NCI-H146 (cell line): ENCODE data around the gene ADGRG3.

Source experiments
- DNase-seq: peaks from one replicate; lab custom pipeline; 2025; lab: John Stamatoyannopoulos, UW

Gene ADGRG3

DNA sequence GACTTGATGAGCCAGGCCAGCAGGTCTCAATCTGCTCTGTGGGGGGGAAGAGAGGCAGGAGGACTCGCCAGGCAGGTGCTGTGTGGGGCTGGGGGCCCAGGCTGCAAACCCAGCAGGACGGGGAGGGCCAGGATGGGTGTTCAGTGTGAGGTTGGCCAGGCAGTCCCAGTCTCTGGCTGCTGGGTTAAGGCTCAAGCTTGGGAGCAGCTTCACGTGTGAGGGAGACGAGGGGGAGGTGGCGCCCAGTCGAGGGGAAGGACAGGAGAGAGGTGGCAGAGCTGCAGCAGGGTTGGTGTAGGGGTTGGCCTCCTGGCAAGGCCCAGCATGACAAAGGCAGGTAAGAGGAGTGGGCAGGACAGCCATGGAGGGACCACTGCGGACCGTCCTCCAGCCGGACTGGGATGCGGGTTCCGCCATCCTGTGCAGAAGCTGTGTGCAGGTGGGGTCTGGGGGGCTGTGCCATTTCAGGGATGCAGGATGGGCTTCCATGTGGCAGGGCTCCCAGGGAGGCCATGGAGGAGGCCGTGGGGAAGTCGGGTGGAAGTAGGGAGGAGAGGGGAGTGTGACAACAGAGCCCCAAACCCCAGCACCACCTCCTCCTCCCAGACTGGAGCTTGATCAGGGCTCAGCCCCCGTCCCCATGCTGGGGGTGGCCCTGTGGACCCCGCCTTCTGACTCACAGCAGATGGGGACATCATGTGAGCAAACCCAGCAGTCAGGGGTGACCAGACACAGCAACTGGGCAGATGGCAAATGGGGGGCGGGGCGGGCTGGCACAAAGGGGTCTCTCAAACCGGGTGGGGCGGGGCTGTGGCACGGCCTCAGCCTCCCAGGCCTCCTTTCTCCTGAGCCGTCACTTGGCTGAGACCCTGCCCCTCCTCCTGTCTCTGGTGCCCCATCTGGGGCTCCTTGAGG, 36.9 kb upstream of the ADGRG3 start:
- no peak for DNase-seq

DNA sequence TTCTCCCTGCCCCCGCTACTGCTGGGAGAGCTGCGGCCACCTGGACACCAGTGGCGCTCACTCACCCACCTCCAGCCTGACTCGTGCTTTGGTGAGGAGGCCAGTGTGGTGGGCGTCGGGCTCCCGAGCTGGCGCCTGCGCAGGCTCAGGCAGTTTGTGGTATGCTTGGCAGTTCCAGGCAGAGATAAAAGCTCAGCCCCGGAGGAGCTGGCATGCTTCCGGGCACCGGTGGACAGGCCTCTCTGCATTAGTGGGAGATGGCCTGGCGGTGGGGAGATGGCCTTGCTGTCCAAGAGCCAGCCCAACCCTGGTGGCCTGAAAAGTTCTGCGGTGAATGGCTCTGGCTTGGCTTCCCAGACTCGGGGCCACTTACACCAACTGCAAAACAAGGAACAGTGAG, 35.5 kb upstream of the ADGRG3 start:
- DNase-seq, result no peak

- DNase-seq, result no peak
These were observed 34.6 kb upstream of the ADGRG3 start for GRCh38 chr16:57633383-57634064.

DNA sequence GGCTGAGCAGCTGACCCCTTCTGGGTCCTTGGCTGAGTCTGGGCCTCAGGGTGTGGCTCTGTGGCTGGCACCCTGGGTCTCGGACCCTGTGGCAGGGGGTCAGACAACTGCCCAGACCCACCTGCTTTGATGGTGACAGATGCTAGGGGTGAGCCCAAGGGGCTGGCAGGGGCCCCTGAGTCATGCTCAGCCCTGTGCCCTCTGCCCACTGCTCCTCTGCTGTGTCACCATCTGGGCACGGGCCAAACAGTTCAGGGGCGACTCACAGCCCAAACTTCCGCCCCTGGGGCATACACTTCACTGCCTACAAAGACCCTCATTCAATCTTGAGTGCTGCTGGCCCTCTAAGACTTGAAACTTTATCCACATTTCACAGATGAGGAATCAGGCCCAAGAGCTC, 33.9 kb upstream of the ADGRG3 start:
- no peak for DNase-seq

GRCh38 chr16:57635266-57636097, 32.6 kb upstream of the ADGRG3 start:
- DNase-seq, result no peak

DNA sequence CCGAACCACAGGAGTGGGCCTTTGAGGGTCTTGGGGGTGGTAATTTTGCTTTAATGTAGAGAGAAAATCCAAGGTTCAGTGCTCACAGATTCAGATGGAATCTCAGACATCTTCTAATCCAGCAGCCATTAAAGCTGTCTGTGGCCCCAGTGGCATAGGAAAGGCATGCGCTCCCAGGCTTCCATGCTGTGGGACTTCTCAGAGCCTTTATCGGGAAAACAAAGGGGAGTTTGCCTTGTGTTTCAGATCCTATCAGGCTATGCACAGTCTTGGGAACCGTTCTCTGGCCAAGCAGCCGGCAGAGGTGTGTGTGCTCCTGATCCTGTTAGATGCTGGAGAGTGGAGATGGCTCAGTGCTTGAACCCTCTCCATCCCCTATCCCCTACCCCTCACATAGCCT, 31.9 kb upstream of the ADGRG3 start:
- no peak for DNase-seq

GRCh38 chr16:57637020-57637419, 31.1 kb upstream of the ADGRG3 start:
- DNase-seq, result no peak

DNA sequence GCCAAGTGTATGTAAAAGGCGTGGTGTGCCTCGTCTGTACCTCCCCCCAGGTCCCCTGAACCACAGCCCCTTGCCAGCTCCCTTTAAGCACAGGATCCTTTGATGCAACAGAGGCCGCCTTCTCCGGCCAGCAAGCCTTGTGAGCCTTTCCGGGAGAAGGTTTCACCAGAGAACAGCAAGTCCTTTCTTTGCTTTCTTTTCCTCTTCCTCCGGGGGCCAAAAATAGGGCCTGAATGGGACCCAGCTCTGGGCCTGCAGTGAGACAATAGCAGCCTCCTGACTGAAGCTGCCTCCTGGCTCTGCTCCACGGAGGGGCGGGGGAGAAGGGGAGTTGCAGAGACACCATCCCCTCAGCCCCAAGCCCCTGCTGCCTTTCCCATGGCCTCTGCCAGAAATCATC, 30.7 kb upstream of the ADGRG3 start:
- no peak for DNase-seq

DNA sequence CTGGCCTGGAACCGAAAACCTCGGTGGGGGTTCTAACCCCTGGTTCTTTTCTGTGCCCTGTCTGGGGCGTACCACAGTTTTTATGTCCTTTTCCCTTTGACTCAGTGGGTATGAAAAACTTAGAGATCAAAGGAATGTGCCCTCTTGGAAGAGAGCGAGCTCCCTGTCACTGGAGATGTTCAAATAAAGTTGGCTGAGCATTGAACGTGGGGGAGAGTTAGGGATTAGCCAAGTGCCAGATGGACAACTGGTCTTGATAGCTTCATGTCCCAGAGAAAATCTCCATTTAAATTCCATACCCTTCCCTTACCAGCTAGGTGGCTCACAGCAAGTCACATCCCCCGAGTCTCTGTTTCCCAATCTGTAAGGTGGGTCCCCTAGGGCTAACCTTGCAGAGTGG, 30.1 kb upstream of the ADGRG3 start:
- no peak for DNase-seq

DNA sequence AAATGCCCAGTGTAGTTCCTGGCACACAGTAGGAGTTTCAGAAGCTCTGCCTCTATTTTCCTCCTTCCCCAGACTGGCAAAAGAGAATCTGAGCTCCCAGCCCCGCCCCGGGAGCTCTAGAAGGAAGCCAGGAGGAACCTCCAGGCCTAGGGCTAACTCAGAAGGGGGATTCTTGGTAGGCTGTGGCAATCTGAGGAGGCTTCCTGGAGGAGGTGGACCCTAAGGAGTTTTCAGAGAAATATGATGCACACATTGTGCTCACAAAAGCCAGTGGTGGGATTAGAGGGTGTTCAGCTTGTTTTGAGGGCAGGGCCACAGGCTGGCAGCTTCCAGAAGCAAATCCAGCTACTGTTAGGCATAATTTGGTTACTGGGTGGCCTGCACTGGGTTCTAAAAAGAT, 29.7 kb upstream of the ADGRG3 start:
- no peak for DNase-seq

DNA sequence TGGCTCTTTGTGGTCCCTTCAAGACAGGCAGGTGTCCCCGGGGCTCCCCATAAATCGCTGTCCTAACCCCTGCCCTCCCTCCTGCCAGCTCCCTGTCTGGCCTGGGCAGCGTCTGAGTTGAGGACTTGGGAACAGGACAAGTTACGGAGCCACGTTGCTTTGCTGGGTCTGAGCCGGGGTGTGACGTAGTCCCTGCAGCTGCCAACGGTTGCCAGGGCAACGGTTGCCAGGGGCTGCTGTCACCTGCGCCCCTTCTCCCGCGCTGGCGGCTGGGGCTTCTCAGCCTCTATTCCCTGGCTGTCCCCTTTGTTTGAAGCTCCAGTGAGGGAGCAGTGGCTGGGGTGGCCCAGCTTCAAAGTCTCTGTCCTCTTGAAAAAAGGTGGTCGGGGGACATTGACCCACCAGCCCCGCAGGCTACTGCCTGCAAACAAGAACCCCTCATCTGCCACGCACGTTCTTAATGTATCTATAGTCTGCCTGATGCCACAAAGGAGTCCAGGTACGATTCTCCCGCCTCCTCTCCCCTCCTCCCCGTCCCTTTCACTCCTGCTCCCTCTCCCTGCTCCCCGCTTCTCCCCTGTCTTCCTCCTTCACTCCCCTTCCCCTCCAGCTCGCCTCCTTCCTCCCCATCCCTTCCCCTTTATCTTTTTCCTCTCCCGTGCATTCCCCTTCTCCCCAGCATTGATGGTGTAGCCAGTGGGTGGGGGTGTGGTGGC, 28.8 kb upstream of the ADGRG3 start:
- peak; percentile 84 for DNase-seq

- no peak for DNase-seq
These were observed 27.9 kb upstream of the ADGRG3 start for GRCh38 chr16:57640185-57640584.

- no peak for DNase-seq
These were observed 27.5 kb upstream of the ADGRG3 start for GRCh38 chr16:57640612-57641011.

DNA sequence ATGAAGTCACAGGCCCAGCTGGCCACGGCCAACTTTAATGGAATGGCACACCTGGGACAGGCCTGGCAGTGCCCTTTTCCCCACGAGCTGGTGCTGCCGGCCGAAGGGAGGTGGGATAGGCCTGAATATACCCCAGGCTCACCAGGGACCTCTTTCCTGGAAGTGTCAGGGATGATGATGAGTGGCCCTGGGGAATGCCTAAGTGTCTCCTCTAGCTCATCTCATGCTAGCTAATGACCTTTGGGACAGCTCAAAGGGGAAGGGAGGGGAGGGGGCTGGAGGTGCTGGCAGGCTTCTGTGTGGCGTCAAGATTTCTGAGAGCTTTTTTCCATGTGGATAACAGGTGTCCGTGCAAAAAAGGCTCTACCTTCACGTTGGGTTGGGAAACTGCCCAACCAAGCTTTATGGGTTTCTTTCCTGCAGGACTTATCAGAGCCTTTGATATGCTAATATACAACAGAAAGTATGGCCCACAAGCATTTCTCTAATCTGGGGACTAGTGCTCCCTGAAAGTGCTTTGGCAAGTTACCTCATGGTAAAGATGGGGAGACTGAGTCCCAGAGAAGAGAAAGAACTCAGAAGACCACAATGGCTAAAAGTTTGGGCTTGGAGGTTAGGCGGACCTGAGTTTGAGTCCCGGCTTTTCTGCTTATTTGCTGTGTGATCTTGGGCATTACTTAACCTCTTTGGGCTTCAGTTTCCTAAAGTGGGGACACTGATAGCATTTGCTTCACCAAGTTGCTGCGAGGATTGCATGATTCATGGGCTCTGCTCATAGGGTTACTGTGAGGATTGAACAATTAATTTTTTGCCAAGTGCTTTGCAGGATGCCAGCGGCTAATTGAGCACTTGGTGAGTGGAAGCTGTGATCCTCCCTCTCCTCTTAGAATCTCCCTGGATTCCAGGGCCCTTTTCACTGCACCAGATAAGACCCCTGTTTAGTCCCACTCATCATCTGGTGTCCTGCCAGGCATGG, 25.7 kb upstream of the ADGRG3 start:
- DNase-seq, result no peak

DNA sequence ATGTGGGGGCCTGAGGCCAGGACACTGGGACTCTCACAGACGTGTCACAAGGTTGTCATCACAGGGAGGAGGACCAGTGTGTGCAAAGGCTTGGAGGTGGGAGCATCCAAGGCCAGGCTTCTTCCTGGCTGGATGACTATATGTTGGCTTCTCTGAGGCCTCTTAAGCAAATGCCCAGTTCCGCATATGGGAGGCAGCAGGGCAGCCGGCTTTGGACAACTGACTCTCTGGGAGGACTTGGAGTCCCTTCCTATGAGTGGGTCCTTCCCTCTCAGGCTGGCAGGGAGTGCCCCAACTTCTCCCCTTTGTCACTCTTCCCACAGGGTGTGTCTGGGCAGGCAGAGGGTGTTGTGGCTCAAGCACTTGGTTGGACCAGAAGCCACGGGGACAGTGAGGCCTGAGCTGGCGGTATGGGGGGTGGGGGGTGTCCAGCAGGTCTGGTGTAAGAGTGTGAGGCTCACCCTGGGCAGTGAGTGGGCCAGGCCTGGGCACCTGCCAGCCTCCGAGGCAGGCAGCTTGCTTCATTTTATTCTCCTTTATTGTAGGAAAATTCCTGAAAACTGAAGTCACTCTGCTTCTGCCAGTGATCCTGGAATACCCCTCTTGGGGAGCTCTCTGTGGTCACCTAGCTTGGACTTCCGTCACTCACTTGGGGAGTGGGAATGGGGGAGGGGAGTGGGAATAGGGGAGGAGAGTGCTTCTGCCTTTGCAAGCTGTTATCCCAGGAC, 24.8 kb upstream of the ADGRG3 start:
- DNase-seq, result no peak

- DNase-seq, result no peak
These were observed 24.2 kb upstream of the ADGRG3 start for GRCh38 chr16:57643910-57644309.

DNA sequence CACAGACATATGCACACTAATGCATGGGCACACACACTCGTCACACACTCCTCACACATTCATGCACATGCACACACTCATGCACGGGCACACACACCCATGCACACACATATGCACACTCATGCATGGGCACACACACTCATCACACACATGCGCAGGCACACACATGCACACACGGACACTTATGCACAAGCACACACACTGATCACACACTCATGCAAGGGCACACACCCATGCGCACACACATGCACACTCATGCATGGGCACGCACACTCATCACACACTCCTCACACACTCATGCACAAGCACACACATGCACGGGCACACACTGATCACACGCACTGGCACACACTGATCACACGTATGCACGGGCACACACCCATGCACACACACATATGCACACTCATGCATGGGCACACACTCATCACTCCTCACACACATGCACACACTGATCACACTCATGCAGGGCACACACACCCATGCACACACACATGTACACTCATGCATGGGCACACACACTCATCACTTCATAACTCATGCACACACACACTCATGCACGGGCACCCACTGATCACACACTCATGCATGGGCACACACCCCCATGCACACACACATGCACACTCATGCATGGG, 23.6 kb upstream of the ADGRG3 start:
- no peak for DNase-seq

- no peak for DNase-seq
These were observed 22.9 kb upstream of the ADGRG3 start for GRCh38 chr16:57645169-57645568.

DNA sequence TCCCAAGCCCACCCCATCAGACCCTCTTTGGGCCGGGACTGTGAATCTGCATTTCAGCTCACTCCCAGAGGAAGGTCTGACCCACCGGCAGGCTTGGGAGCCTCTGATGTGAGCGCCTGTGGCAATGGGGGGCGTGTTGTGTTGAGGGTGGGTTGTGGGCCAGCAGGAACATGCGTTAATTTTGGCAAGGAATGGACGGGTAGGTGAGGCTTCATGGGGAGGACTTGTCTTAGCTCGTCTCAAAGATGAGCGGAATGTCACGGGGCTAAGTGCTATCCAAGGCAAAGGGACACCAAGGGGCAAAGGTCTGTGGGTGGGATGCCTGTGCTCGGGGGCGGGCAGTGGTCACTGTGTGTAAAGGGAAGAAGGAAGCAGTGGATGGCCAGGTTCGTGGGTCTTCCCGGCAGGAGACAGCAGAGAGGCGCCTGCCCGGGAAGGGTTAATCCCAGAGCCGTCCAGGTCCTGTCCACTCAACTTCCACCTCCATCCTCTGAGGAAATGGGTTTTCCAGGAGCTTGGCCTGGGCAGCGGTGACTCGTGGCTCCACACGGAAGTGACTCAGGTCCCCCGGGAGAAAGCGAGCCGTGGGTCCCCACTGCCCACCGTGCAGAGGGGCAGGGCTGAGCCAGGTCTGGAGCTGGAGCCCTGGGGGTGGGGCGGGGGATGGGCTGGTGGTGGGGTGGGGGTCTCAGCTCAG, 22.3 kb upstream of the ADGRG3 start:
- DNase-seq, result no peak
